Measurements from ENCODE around the gene RBL1.
"Not testable (repeated sequence)": the region's sequence is repeated elsewhere in the genome, so short reads cannot be mapped to it uniquely, and the experiment has no call there.

The RBL1 gene

GRCh38 chr20:37137547-37137946 is 41.8 kb upstream of the RBL1 start:
- Histone ChIP-seq H3K79me2 (ENCODE audit: insufficient read depth, low read length) (no peaks in the 10 kb centered on the region), H3K4me1 (ENCODE audit: insufficient read depth, low read length, poor library complexity, severe bottlenecking) (no peaks in the 10 kb centered on the region), H3K36me3 (ENCODE audit: insufficient read depth, low read length) (no peaks in the 10 kb centered on the region), H2AFZ (ENCODE audit: low read length) (no peak overlapping the region), H4K20me1 (ENCODE audit: insufficient read depth, low read length, poor library complexity, severe bottlenecking) (no peaks in the 10 kb centered on the region), H3K9me2 (replicated peaks; ENCODE audit: low read depth, low read length) (no peaks in the 10 kb centered on the region), H3K9ac (ENCODE audit: low read depth, low read length, poor library complexity, severe bottlenecking) (no peak overlapping the region), H3F3A (ENCODE audit: low read depth) (no peaks in the 10 kb centered on the region), H3K27me3 (ENCODE audit: insufficient read depth, low read length, poor library complexity, severe bottlenecking) (no peaks in the 10 kb centered on the region), H3K9me3 (ENCODE audit: insufficient read depth, low read depth, low read length) (no peaks in the 10 kb centered on the region), H3K4me3 (ENCODE audit: low read length, poor library complexity, severe bottlenecking) (no peak overlapping the region), H3K4me2 (ENCODE audit: low read depth, low read length, poor library complexity, severe bottlenecking) (no peak overlapping the region)
- TF ChIP-seq CTCF (conservative IDR thresholded peaks at IDR 0.05; ENCODE audit: low read length) = no peak
- no peak for TF ChIP-seq EZH2phosphoT487 (IDR thresholded peaks at IDR 0.05; ENCODE audit: borderline replicate concordance)

- Histone ChIP-seq H3K4me1 (ENCODE audit: insufficient read depth, low read length, poor library complexity, severe bottlenecking) (no peaks in the 10 kb centered on the region), H3K4me3 (ENCODE audit: low read length, poor library complexity, severe bottlenecking) (no peak overlapping the region), H2AFZ (ENCODE audit: low read length) (no peak overlapping the region), H3K27me3 (ENCODE audit: insufficient read depth, low read length, poor library complexity, severe bottlenecking) (no peaks in the 10 kb centered on the region), H3F3A (ENCODE audit: low read depth) (no peaks in the 10 kb centered on the region), H3K9me3 (ENCODE audit: insufficient read depth, low read depth, low read length) (no peaks in the 10 kb centered on the region), H3K36me3 (ENCODE audit: insufficient read depth, low read length) (no peaks in the 10 kb centered on the region), H4K20me1 (ENCODE audit: insufficient read depth, low read length, poor library complexity, severe bottlenecking) (no peaks in the 10 kb centered on the region), H3K9ac (ENCODE audit: low read depth, low read length, poor library complexity, severe bottlenecking) (no peak overlapping the region), H3K79me2 (ENCODE audit: insufficient read depth, low read length) (no peaks in the 10 kb centered on the region), H3K9me2 (replicated peaks; ENCODE audit: low read depth, low read length) (no peaks in the 10 kb centered on the region), H3K4me2 (ENCODE audit: low read depth, low read length, poor library complexity, severe bottlenecking) (no peak overlapping the region)
- TF ChIP-seq EZH2phosphoT487 (IDR thresholded peaks at IDR 0.05; ENCODE audit: borderline replicate concordance) = no peak
Measured at GRCh38 chr20:37133952-37134351, 38.2 kb upstream of the RBL1 start.

- Histone ChIP-seq H3K9me2 (replicated peaks; ENCODE audit: low read depth, low read length) (no peaks in the 10 kb centered on the region), H4K20me1 (ENCODE audit: insufficient read depth, low read length, poor library complexity, severe bottlenecking) (no peaks in the 10 kb centered on the region), H3K4me2 (ENCODE audit: low read depth, low read length, poor library complexity, severe bottlenecking) (no peak overlapping the region), H3K36me3 (ENCODE audit: insufficient read depth, low read length) (no peaks in the 10 kb centered on the region), H3K4me1 (ENCODE audit: insufficient read depth, low read length, poor library complexity, severe bottlenecking) (no peaks in the 10 kb centered on the region), H3F3A (ENCODE audit: low read depth) (no peaks in the 10 kb centered on the region), H3K9me3 (ENCODE audit: insufficient read depth, low read depth, low read length) (no peaks in the 10 kb centered on the region), H3K79me2 (ENCODE audit: insufficient read depth, low read length) (no peaks in the 10 kb centered on the region), H3K9ac (ENCODE audit: low read depth, low read length, poor library complexity, severe bottlenecking) (no peak overlapping the region), H3K4me3 (ENCODE audit: low read length, poor library complexity, severe bottlenecking) (no peak overlapping the region), H3K27me3 (ENCODE audit: insufficient read depth, low read length, poor library complexity, severe bottlenecking) (no peaks in the 10 kb centered on the region), H2AFZ (ENCODE audit: low read length) (no peak overlapping the region)
- TF ChIP-seq CTCF (conservative IDR thresholded peaks at IDR 0.05; ENCODE audit: low read length) (no peak), EZH2phosphoT487 (IDR thresholded peaks at IDR 0.05; ENCODE audit: borderline replicate concordance) (no peak)
Measured at GRCh38 chr20:37131486-37131885, 35.7 kb upstream of the RBL1 start.

GRCh38 chr20:37128803-37129202 is 33.0 kb upstream of the RBL1 start:
- H3K27me3 ChIP-seq (ENCODE audit: insufficient read depth, low read length, poor library complexity, severe bottlenecking) = no peaks in the 10 kb centered on the region
- no peaks in the 10 kb centered on the region for H3K9me2 ChIP-seq (replicated peaks; ENCODE audit: low read depth, low read length)
- no peaks in the 10 kb centered on the region for H3K9me3 ChIP-seq (ENCODE audit: insufficient read depth, low read depth, low read length)
- no peak overlapping the region for H2AFZ ChIP-seq (ENCODE audit: low read length)
- H3K4me1 ChIP-seq (ENCODE audit: insufficient read depth, low read length, poor library complexity, severe bottlenecking) = no peaks in the 10 kb centered on the region
- H4K20me1 ChIP-seq (ENCODE audit: insufficient read depth, low read length, poor library complexity, severe bottlenecking) = no peaks in the 10 kb centered on the region
- H3K4me3 ChIP-seq (ENCODE audit: low read length, poor library complexity, severe bottlenecking) = no peak overlapping the region
- no peaks in the 10 kb centered on the region for H3K79me2 ChIP-seq (ENCODE audit: insufficient read depth, low read length)
- no peak overlapping the region for H3K9ac ChIP-seq (ENCODE audit: low read depth, low read length, poor library complexity, severe bottlenecking)
- no peak overlapping the region for H3K4me2 ChIP-seq (ENCODE audit: low read depth, low read length, poor library complexity, severe bottlenecking)
- TF ChIP-seq EZH2phosphoT487 (IDR thresholded peaks at IDR 0.05; ENCODE audit: borderline replicate concordance) (no peak), CTCF (conservative IDR thresholded peaks at IDR 0.05; ENCODE audit: low read length) (no peak)
- no peaks in the 10 kb centered on the region for H3K36me3 ChIP-seq (ENCODE audit: insufficient read depth, low read length)
- no peaks in the 10 kb centered on the region for H3F3A ChIP-seq (ENCODE audit: low read depth)

DNA sequence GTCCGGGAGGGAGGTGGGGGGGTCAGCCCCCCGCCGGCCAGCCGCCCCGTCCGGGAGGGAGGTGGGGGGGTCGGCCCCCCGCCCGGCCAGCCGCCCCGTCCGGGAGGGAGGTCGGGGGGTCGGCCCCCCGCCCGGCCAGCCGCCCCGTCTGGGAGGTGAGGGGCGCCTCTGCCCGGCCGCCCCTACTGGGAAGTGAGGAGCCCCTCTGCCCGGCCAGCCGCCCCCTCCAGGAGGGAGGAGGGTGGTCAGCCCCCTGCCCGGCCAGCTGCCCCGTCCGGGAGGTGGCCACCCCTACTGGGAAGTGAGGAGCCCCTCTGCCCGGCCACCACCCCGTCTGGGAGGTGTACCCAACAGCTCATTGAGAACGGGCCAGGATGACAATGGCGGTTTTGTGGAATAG is 30.5 kb upstream of the RBL1 start:
- H3F3A ChIP-seq (ENCODE audit: low read depth); H3K9ac ChIP-seq (ENCODE audit: low read depth, low read length, poor library complexity, severe bottlenecking); H3K9me3 ChIP-seq (ENCODE audit: insufficient read depth, low read depth, low read length): not testable (repeated sequence)

More for the DNA sequence above, 30.5 kb upstream of the RBL1 start:
- not testable (repeated sequence) for H3K9me2 ChIP-seq (replicated peaks; ENCODE audit: low read depth, low read length); H3K4me3 ChIP-seq (ENCODE audit: low read length, poor library complexity, severe bottlenecking); H3K4me1 ChIP-seq (ENCODE audit: insufficient read depth, low read length, poor library complexity, severe bottlenecking); H3K4me2 ChIP-seq (ENCODE audit: low read depth, low read length, poor library complexity, severe bottlenecking); H3K79me2 ChIP-seq (ENCODE audit: insufficient read depth, low read length); H2AFZ ChIP-seq (ENCODE audit: low read length); H3K27me3 ChIP-seq (ENCODE audit: insufficient read depth, low read length, poor library complexity, severe bottlenecking); H4K20me1 ChIP-seq (ENCODE audit: insufficient read depth, low read length, poor library complexity, severe bottlenecking); H3K36me3 ChIP-seq (ENCODE audit: insufficient read depth, low read length)

Measured in Loucy (cell line).